ENCODE results near the gene ABHD13. TPM values are rescaled to one million over a fixed set of nuclear protein-coding genes. Genes with fewer than 3 reads are reported as not detected.
"Not testable (repeated sequence)": the region's sequence is repeated elsewhere in the genome, so short reads cannot be mapped to it uniquely, and the experiment has no call there.

Gene ABHD13
- total RNA-seq, 1 experiment from 2014 or later, result 4.8 TPM

- in situ Hi-C loops (cut with HindIII; ENCODE audit: low sequenced_read_pairs); DNase-seq (ENCODE audit: low spot score): not testable (repeated sequence)
Observed at GRCh38 chr13:108217307-108218043, 717 bp upstream of the ABHD13 start.

GRCh38 chr13:108220041-108220440, 1.8 kb downstream of the ABHD13 start:
- no peak for DNase-seq (ENCODE audit: low spot score)
- in situ Hi-C loops (cut with HindIII; ENCODE audit: low sequenced_read_pairs), result no loop called here

- no peak for DNase-seq (ENCODE audit: low spot score)
- in situ Hi-C loops (cut with HindIII; ENCODE audit: low sequenced_read_pairs), result no loop called here
Observed at GRCh38 chr13:108223687-108224503, 5.7 kb downstream of the ABHD13 start.

- DNase-seq (ENCODE audit: low spot score), result no peak
Observed at GRCh38 chr13:108225440-108225839, 7.2 kb downstream of the ABHD13 start.

GRCh38 chr13:108226184-108226583, 8.0 kb downstream of the ABHD13 start:
- in situ Hi-C loops (cut with HindIII; ENCODE audit: low sequenced_read_pairs), result no loop called here

More at GRCh38 chr13:108225440-108225839, 7.2 kb downstream of the ABHD13 start:
- in situ Hi-C loops (cut with HindIII; ENCODE audit: low sequenced_read_pairs), result no loop called here

GRCh38 chr13:108227651-108228272, 9.6 kb downstream of the ABHD13 start:
- DNase-seq (ENCODE audit: low spot score), result peak; percentile 64
- in situ Hi-C loops (cut with HindIII; ENCODE audit: low sequenced_read_pairs), result no loop called here

More at GRCh38 chr13:108226184-108226583, 8.0 kb downstream of the ABHD13 start:
- no peak for DNase-seq (ENCODE audit: low spot score)

- in situ Hi-C loops (cut with HindIII; ENCODE audit: low sequenced_read_pairs), result no loop called here
- no peak for DNase-seq (ENCODE audit: low spot score)
Observed at GRCh38 chr13:108230377-108230776, 12.2 kb downstream of the ABHD13 start.

- in situ Hi-C loops (cut with HindIII; ENCODE audit: low sequenced_read_pairs), result no loop called here
- DNase-seq (ENCODE audit: low spot score), result no peak
Observed at GRCh38 chr13:108249150-108249549, 31.0 kb downstream of the ABHD13 start.

- no peak for DNase-seq (ENCODE audit: low spot score)
- in situ Hi-C loops (cut with HindIII; ENCODE audit: low sequenced_read_pairs), result no loop called here
Observed at GRCh38 chr13:108257248-108257647, 39.1 kb downstream of the ABHD13 start.

GRCh38 chr13:108263621-108264355, 45.6 kb downstream of the ABHD13 start:
- in situ Hi-C loops (cut with HindIII; ENCODE audit: low sequenced_read_pairs), result no loop called here
- DNase-seq (ENCODE audit: low spot score), result no peak

- DNase-seq (ENCODE audit: low spot score), result no peak
- in situ Hi-C loops (cut with HindIII; ENCODE audit: low sequenced_read_pairs), result no loop called here
Observed at GRCh38 chr13:108266321-108266990, 48.3 kb downstream of the ABHD13 start.

GRCh38 chr13:108267347-108267746, 49.2 kb downstream of the ABHD13 start:
- in situ Hi-C loops (cut with HindIII; ENCODE audit: low sequenced_read_pairs), result no loop called here
- DNase-seq (ENCODE audit: low spot score), result no peak

GRCh38 chr13:108267855-108268254, 49.7 kb downstream of the ABHD13 start:
- in situ Hi-C loops (cut with HindIII; ENCODE audit: low sequenced_read_pairs); DNase-seq (ENCODE audit: low spot score): not testable (repeated sequence)

GRCh38 chr13:108268466-108269112, 50.4 kb downstream of the ABHD13 start:
- DNase-seq (ENCODE audit: low spot score), result no peak
- in situ Hi-C loops (cut with HindIII; ENCODE audit: low sequenced_read_pairs), result no loop called here

GRCh38 chr13:108269601-108270328, 51.6 kb downstream of the ABHD13 start, which contains the start of gene TNFSF13B:
TSS of gene TNFSF13B (plus strand) at chr13:108269718. CDS start at chr13:108269896, 178 bp downstream.
- DNase-seq (ENCODE audit: low spot score), result peak; percentile 20
- in situ Hi-C loops (cut with HindIII; ENCODE audit: low sequenced_read_pairs), result loop anchor here (10.0 kb wide), 1 partner anchor 65 kb away; no protein-coding TSS in a partner anchor

GRCh38 chr13:108270442-108270841, 52.2 kb downstream of the ABHD13 start:
- in situ Hi-C loops (cut with HindIII; ENCODE audit: low sequenced_read_pairs), result loop anchor here (10.0 kb wide), 1 partner anchor 64 kb away; no protein-coding TSS in a partner anchor

GRCh38 chr13:108272333-108272732, 54.1 kb downstream of the ABHD13 start:
- in situ Hi-C loops (cut with HindIII; ENCODE audit: low sequenced_read_pairs), result loop anchor here (10.0 kb wide), 1 partner anchor 62 kb away; no protein-coding TSS in a partner anchor
- DNase-seq (ENCODE audit: low spot score), result no peak

More at GRCh38 chr13:108270442-108270841, 52.2 kb downstream of the ABHD13 start:
- no peak for DNase-seq (ENCODE audit: low spot score)
